GM23338 (cell line): Measurements from ENCODE around the gene PTS. TPM values are rescaled to one million over a fixed set of nuclear protein-coding genes. Genes with fewer than 3 reads are reported as not detected.

Source experiments
- ATAC-seq: fragments of 200-7000 bp; cut with Tn5 transposase; 3 replicates; pipeline ENCODE4 v1.9.1; 2020
- DNase-seq: peaks from one replicate; pipeline ENCODE4 v3.0.0-alpha.2; 2015; ENCODE audit warnings: low spot score
- H2AFZ ChIP-seq: fragments of 200-600 bp; sonication (generic); 2 replicates; pipeline ENCODE4 v1.8.0; 2016; ENCODE audit warnings: antibody characterized with exemption, mild to moderate bottlenecking, moderate library complexity
- H3F3A ChIP-seq: fragments of 200-600 bp; sonication (generic); replicated peaks from 2 replicates; pipeline ENCODE4 v1.8.0; 2017; ENCODE audit warnings: antibody characterized with exemption, mixed run types, low read depth
- H3K27ac ChIP-seq: fragments of 200-600 bp; sonication (generic); 2 replicates; pipeline ENCODE4 v1.6.1; 2016; ENCODE audit warnings: low read depth
- H3K27me3 ChIP-seq: fragments of 200-600 bp; sonication (generic); 2 replicates; pipeline ENCODE4 v1.8.0; 2016; ENCODE audit warnings: mild to moderate bottlenecking, mixed run types, moderate library complexity; ENCODE audit not compliant: insufficient read depth
- H3K36me3 ChIP-seq: fragments of 200-600 bp; sonication (generic); 2 replicates; pipeline ENCODE4 v1.8.0; 2016; ENCODE audit warnings: mild to moderate bottlenecking; ENCODE audit not compliant: insufficient read depth
- H3K4me1 ChIP-seq: fragments of 200-600 bp; sonication (generic); 2 replicates; pipeline ENCODE4 v1.8.0; 2016; ENCODE audit warnings: mild to moderate bottlenecking, moderate library complexity; ENCODE audit not compliant: insufficient read depth
- H3K4me2 ChIP-seq: fragments of 200-600 bp; sonication (generic); 2 replicates; pipeline ENCODE4 v1.7.1; 2017; ENCODE audit warnings: mixed run types
- H3K4me3 ChIP-seq: fragments of 200-600 bp; sonication (generic); 2 replicates; pipeline ENCODE4 v1.6.1; 2016; ENCODE audit warnings: mixed run types
- H3K79me2 ChIP-seq: fragments of 200-600 bp; sonication (generic); replicated peaks from 2 replicates; pipeline ENCODE4 v1.8.0; 2017; ENCODE audit warnings: mild to moderate bottlenecking; ENCODE audit not compliant: insufficient read depth
- H3K9me2 ChIP-seq: fragments of 200-600 bp; sonication (generic); 2 replicates; pipeline ENCODE4 v1.8.0; 2017; ENCODE audit not compliant: insufficient read depth
- H4K20me1 ChIP-seq: fragments of 200-600 bp; sonication (generic); replicated peaks from 2 replicates; pipeline ENCODE4 v1.8.0; 2017; ENCODE audit warnings: mild to moderate bottlenecking; ENCODE audit not compliant: insufficient read depth
- H3K27ac Mint-ChIP-seq: 2 replicates; pipeline ENCODE4 v1.8.0; 2020; ENCODE audit warnings: inconsistent platforms, mild to moderate bottlenecking, moderate library complexity, mixed read lengths
- H3K27me3 Mint-ChIP-seq: 3 replicates; pipeline ENCODE4 v1.8.0; 2022; ENCODE audit warnings: low read depth, mild to moderate bottlenecking, moderate library complexity, mixed read lengths, inconsistent platforms; ENCODE audit not compliant: insufficient read depth, poor library complexity
- H3K36me3 Mint-ChIP-seq: 3 replicates; pipeline ENCODE4 v1.8.0; 2021; ENCODE audit warnings: low read depth, mild to moderate bottlenecking, inconsistent platforms, moderate library complexity, mixed read lengths
- H3K4me1 Mint-ChIP-seq: 3 replicates; pipeline ENCODE4 v1.8.0; 2020; ENCODE audit warnings: mild to moderate bottlenecking, inconsistent platforms, mixed read lengths
- H3K4me3 Mint-ChIP-seq: 3 replicates; pipeline ENCODE4 v1.8.0; 2021; ENCODE audit warnings: moderate library complexity, mild to moderate bottlenecking, inconsistent platforms, mixed read lengths
- H3K9me3 Mint-ChIP-seq: 3 replicates; pipeline ENCODE4 v1.8.0; 2020; ENCODE audit warnings: moderate library complexity, mild to moderate bottlenecking, inconsistent platforms, mixed read lengths
- CREB1 ChIP-seq: fragments of 250-450 bp; sonication (Bioruptor Pico); IDR thresholded peaks from 2 replicates; pipeline ENCODE4 v1.5.0; 2020; ENCODE audit warnings: low read depth, mild to moderate bottlenecking, moderate library complexity
- CTCF ChIP-seq, 2 experiments: fragments of 200-600 bp in 1 of 2; sonication (generic) in 1 of 2; conservative IDR thresholded peaks; 2 replicates each; pipeline versions ENCODE4 v1.5.1 to v1.6.1; 2016 to 2017; ENCODE audit warnings: antibody characterized with exemption in 2 of 2, low read depth in 2 of 2, mild to moderate bottlenecking in 2 of 2, moderate library complexity in 1 of 2
- ETS1 ChIP-seq: IDR thresholded peaks from 2 replicates; pipeline ENCODE4 v1.6.1; 2016; ENCODE audit warnings: antibody characterized with exemption
- EZH2 ChIP-seq: fragments of 200-600 bp; sonication (generic); IDR thresholded peaks from one replicate; pipeline ENCODE4 v1.8.0; 2017; ENCODE audit warnings: antibody characterized with exemption, mild to moderate bottlenecking, low read depth; ENCODE audit not compliant: unreplicated experiment
- EZH2phosphoT487 ChIP-seq: fragments of 200-600 bp; sonication (generic); IDR thresholded peaks from one replicate; pipeline ENCODE4 v1.8.1; 2018; ENCODE audit warnings: antibody characterized with exemption; ENCODE audit not compliant: unreplicated experiment
- JUNB ChIP-seq: IDR thresholded peaks from one replicate; pipeline ENCODE4 v1.6.1; 2016; ENCODE audit warnings: antibody characterized with exemption; ENCODE audit not compliant: unreplicated experiment
- NANOG ChIP-seq: IDR thresholded peaks from 2 replicates; pipeline ENCODE4 v1.6.1; 2016; ENCODE audit warnings: antibody characterized with exemption, borderline replicate concordance
- POLR2AphosphoS5 ChIP-seq: IDR thresholded peaks from 2 replicates; pipeline ENCODE4 v1.6.1; 2016; ENCODE audit warnings: antibody characterized with exemption, low read depth
- STAT1 ChIP-seq: IDR thresholded peaks from one replicate; pipeline ENCODE4 v1.6.1; 2016; ENCODE audit warnings: antibody characterized with exemption; ENCODE audit not compliant: unreplicated experiment
- ZNF114 ChIP-seq: fragments of 250-450 bp; sonication (Bioruptor Pico); IDR thresholded peaks from 2 replicates; pipeline ENCODE4 v1.5.0; 2020; ENCODE audit warnings: mild to moderate bottlenecking, moderate library complexity
- ZNF331 ChIP-seq: fragments of 250-450 bp; sonication (Bioruptor Pico); IDR thresholded peaks from 2 replicates; pipeline ENCODE4 v1.5.0; 2020; ENCODE audit warnings: low read depth, mild to moderate bottlenecking, moderate library complexity
- polyA plus RNA-seq: library from polyadenylated mRNA; unstranded; fragments of >200 nt; fragmentation: Nextera tagmentation; extraction: Ambion mirVana; gene quantifications from 2 replicates; pipeline ENCODE4 v1.2.1, GENCODE V29; 2016
- total RNA-seq: library from RNA; depleted of rRNA; stranded (reverse); fragments of >200 nt; shearing (Covaris generic); gene quantifications from 2 replicates; pipeline ENCODE4 v1.2.3, GENCODE V29; 2014
- TF ChIP-seq, protein P1 (sequence below): IDR thresholded peaks from one replicate; pipeline ENCODE4 v1.6.1; 2018; ENCODE audit warnings: antibody characterized with exemption; ENCODE audit not compliant: unreplicated experiment

Gene PTS
- total and polyA plus RNA-seq, 2 experiments from 2014 or later = 19.9 to 85.5 TPM

DNA sequence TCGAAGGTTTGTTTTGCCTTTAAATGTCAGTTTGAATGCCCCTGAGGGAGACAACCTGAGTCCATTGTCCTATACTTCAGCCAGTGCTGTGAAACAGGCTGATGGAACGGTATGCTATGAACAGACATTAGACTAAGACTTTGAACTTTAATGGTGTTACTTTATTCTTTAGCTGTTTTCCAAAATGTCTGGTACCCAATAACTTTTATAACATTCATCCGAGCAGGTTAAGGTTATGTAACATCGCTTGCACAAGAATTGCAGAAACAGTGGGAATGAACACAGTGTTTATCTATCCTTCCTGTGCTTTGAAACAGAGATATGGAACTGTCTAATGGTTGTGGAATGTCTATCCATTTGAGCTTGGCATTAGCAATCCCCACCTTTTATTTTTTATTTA, 12.5 kb upstream of the PTS start (continued):
- TF ChIP-seq, protein P1, sequence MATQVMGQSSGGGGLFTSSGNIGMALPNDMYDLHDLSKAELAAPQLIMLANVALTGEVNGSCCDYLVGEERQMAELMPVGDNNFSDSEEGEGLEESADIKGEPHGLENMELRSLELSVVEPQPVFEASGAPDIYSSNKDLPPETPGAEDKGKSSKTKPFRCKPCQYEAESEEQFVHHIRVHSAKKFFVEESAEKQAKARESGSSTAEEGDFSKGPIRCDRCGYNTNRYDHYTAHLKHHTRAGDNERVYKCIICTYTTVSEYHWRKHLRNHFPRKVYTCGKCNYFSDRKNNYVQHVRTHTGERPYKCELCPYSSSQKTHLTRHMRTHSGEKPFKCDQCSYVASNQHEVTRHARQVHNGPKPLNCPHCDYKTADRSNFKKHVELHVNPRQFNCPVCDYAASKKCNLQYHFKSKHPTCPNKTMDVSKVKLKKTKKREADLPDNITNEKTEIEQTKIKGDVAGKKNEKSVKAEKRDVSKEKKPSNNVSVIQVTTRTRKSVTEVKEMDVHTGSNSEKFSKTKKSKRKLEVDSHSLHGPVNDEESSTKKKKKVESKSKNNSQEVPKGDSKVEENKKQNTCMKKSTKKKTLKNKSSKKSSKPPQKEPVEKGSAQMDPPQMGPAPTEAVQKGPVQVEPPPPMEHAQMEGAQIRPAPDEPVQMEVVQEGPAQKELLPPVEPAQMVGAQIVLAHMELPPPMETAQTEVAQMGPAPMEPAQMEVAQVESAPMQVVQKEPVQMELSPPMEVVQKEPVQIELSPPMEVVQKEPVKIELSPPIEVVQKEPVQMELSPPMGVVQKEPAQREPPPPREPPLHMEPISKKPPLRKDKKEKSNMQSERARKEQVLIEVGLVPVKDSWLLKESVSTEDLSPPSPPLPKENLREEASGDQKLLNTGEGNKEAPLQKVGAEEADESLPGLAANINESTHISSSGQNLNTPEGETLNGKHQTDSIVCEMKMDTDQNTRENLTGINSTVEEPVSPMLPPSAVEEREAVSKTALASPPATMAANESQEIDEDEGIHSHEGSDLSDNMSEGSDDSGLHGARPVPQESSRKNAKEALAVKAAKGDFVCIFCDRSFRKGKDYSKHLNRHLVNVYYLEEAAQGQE = no peak
- TF ChIP-seq ZNF331 (no peak), POLR2AphosphoS5 (no peak), STAT1 (no peak), CREB1 (CRISPR knock-in tag) (no peak), EZH2phosphoT487 (no peak), CTCF (conservative IDR thresholded peaks at IDR 0.05; ENCODE audit: low read depth in 2 of 2) (no peak), NANOG (no peak), JUNB (no peak), ETS1 (no peak), ZNF114 (CRISPR knock-in tag) (no peak), EZH2 (no peak)

DNA sequence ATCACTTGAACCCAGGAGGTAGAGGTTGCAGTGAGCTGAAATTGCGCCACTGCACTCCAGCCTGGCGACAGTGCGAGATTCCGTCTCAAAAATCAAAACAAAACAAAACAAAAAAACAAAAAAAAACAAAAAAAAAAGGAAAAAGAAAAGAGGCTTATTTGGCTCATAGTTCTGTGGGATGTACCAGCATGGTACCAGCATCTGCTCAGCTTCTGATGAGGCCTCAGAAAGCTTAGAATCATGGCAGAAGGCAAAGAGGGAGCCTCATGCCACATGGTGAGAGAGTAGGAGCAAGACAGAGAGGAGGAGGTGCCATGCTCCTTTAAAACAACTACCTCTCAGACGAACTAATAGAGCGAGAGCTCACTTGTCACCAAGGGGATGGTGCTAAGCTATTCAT, 10.6 kb upstream of the PTS start:
- H3K4me2 ChIP-seq = no peak overlapping the region
- H3K36me3 ChIP-seq = no peaks in the 10 kb centered on the region
- H3K27ac Mint-ChIP-seq = no peak overlapping the region
- no peaks in the 10 kb centered on the region for H3K79me2 ChIP-seq
- H3K4me3 Mint-ChIP-seq = no peak overlapping the region
- no peaks in the 10 kb centered on the region for H3K4me1 Mint-ChIP-seq
- no peaks in the 10 kb centered on the region for H3K9me3 Mint-ChIP-seq
- H3K36me3 Mint-ChIP-seq = no peaks in the 10 kb centered on the region
- H3K9me2 ChIP-seq = no peaks in the 10 kb centered on the region
- H3K27me3 ChIP-seq = no peaks in the 10 kb centered on the region
- no peaks in the 10 kb centered on the region for H3K4me1 ChIP-seq
- no peaks in the 10 kb centered on the region for H3K27me3 Mint-ChIP-seq
- H3K4me3 ChIP-seq = no peak overlapping the region
- ATAC-seq (no peak), DNase-seq (no peak)
- H2AFZ ChIP-seq = no peak overlapping the region
- no peaks in the 10 kb centered on the region for H4K20me1 ChIP-seq
- H3K27ac ChIP-seq = no peak overlapping the region
- H3F3A ChIP-seq = no peaks in the 10 kb centered on the region
- TF ChIP-seq POLR2AphosphoS5 (no peak), NANOG (no peak), CTCF (conservative IDR thresholded peaks at IDR 0.05; ENCODE audit: low read depth in 2 of 2) (no peak), STAT1 (no peak), ETS1 (no peak)
- TF ChIP-seq, protein P1 = no peak
